K562 (cell line): ENCODE measurements around the gene GALNT18. TPM values are rescaled to one million over a fixed set of nuclear protein-coding genes. Genes with fewer than 3 reads are reported as not detected.

ENCODE experiments used
- CCNT2 ChIP-seq: IDR thresholded peaks from 2 replicates; pipeline ENCODE4 v1.6.1; 2011; ENCODE audit warnings: borderline replicate concordance, low read depth, mild to moderate bottlenecking, moderate library complexity, mixed read lengths, low read length; ENCODE audit not compliant: insufficient read length; ENCODE audit errors: extremely low read depth
- CREM ChIP-seq: IDR thresholded peaks from 2 replicates; pipeline ENCODE4 v1.6.1; 2014; ENCODE audit warnings: antibody characterized with exemption, low read depth
- E2F6 ChIP-seq, 2 experiments: IDR thresholded peaks; 2 replicates each; pipeline ENCODE4 v1.6.1; 2011; ENCODE audit warnings: borderline replicate concordance in 1 of 2, control low read depth in 1 of 2, low read depth in 1 of 2, low read length in 1 of 2, mild to moderate bottlenecking in 1 of 2, mixed read lengths in 1 of 2, moderate library complexity in 1 of 2; ENCODE audit not compliant: insufficient read depth in 1 of 2, insufficient read length in 1 of 2, poor library complexity in 1 of 2, severe bottlenecking in 1 of 2; ENCODE audit errors: extremely low read depth in 1 of 2
- HNRNPLL ChIP-seq: fragments of 200-400 bp; formaldehyde crosslinking; IDR thresholded peaks from 2 replicates; pipeline ENCODE4 v1.6.1; 2017; ENCODE audit warnings: low read length, low read depth, mild to moderate bottlenecking; ENCODE audit not compliant: poor library complexity, severe bottlenecking
- KAT7 ChIP-seq: sonication (generic); formaldehyde crosslinking; IDR thresholded peaks from 2 replicates; pipeline ENCODE4 v1.8.0; 2022; ENCODE audit warnings: missing genetic modification reagents, mild to moderate bottlenecking, borderline replicate concordance
- MEF2A ChIP-seq: IDR thresholded peaks from 2 replicates; pipeline ENCODE4 v1.6.1; 2011; ENCODE audit warnings: low read depth, mild to moderate bottlenecking, low read length, moderate library complexity; ENCODE audit not compliant: control insufficient read depth
- MXD1 ChIP-seq: fragments of 250-450 bp; sonication (Bioruptor Pico); IDR thresholded peaks from 2 replicates; pipeline ENCODE4 v1.8.0; 2021; ENCODE audit warnings: borderline replicate concordance, mild to moderate bottlenecking, moderate library complexity; ENCODE audit not compliant: poor library complexity, severe bottlenecking
- PHTF2 ChIP-seq: fragments of 250-450 bp; sonication (Bioruptor Pico); IDR thresholded peaks from 2 replicates; pipeline ENCODE4 v1.5.0; 2021; ENCODE audit warnings: mild to moderate bottlenecking
- PRMT5 ChIP-seq: sonication (generic); formaldehyde crosslinking; IDR thresholded peaks from 2 replicates; pipeline ENCODE4 v1.5.0; 2020; ENCODE audit warnings: missing genetic modification reagents
- RBM25 ChIP-seq: fragments of 200-400 bp; formaldehyde crosslinking; IDR thresholded peaks from 2 replicates; pipeline ENCODE4 v1.6.1; 2018; ENCODE audit warnings: low read length, low read depth, moderate library complexity; ENCODE audit not compliant: severe bottlenecking
- TBL1XR1 ChIP-seq, 2 experiments: IDR thresholded peaks; 2 replicates each; pipeline ENCODE4 v1.6.1; 2012; ENCODE audit warnings: improper control_type of control experiment in 2 of 2, low read length in 2 of 2, mild to moderate bottlenecking in 1 of 2
- ZNF644 ChIP-seq: fragments of 200-800 bp; sonication (Bioruptor generic); IDR thresholded peaks from 2 replicates; pipeline ENCODE4 v1.6.1; 2016; ENCODE audit warnings: low read depth, missing genetic modification characterization, missing compliant biosample characterization
- polyA plus RNA-seq, 8 experiments: library from polyadenylated mRNA; depleted of rRNA in 4 of 8; stranded (reverse) in 5 of 8; unstranded in 3 of 8; fragments of >200 nt; fragmentation: Nextera tagmentation in 2 of 8; fragmentation: Illumina TruSeq in 1 of 8; extraction: Ambion mirVana in 2 of 8; extraction: Trizol in 1 of 8; gene quantifications; 2 replicates each; pipeline versions ENCODE4 v1.2.1 to v1.2.3, GENCODE V29; 2011 to 2014; ENCODE audit warnings: inconsistent platforms in 1 of 8, missing spikeins in 1 of 8
- total RNA-seq, 7 experiments: library from RNA; depleted of rRNA in 6 of 7; stranded (reverse); fragments of >200 nt in 6 of 7; fragmentation: Illumina TruSeq in 2 of 7; extraction: Trizol in 2 of 7; gene quantifications; 2 replicates each; pipeline versions ENCODE4 v1.2.1 to v1.2.3, GENCODE V29; 2011 to 2021; ENCODE audit warnings: low replicate concordance in 1 of 7

GALNT18 gene
- total and polyA plus RNA-seq, 9 of the 15 experiments (the other 6 are each of a cell fraction or from before 2014, with no cell fraction given): not detected

- TF ChIP-seq MEF2A (no peak), HNRNPLL (no peak), ZNF644 (tag) (no peak), TBL1XR1 (IDR thresholded peaks at IDR 0.05; ENCODE audit: low read length in 2 of 2) (no peak), CCNT2 (peak; percentile 19), RBM25 (peak; percentile 100), MXD1 (CRISPR knock-in tag) (no peak), CREM (0 out of 2 replicates have a peak, but pooled peaks have one; percentile 40), E2F6 (IDR thresholded peaks at IDR 0.05; ENCODE audit: borderline replicate concordance in 1 of 2, extremely low read depth in 1 of 2, insufficient read depth in 1 of 2, insufficient read length in 1 of 2, low read depth in 1 of 2, low read length in 1 of 2, poor library complexity in 1 of 2, severe bottlenecking in 1 of 2) (peak in 1 of 2 experiments; percentile 71), PHTF2 (CRISPR knock-in tag) (no peak), KAT7 (CRISPR knock-in tag) (no peak), PRMT5 (no peak)
These were observed at the start of gene GALNT18 (continued) for GRCh38 chr11:11621573-11622339.
